A204.1 (cell line): ENCODE measurements around the gene NUCB1.

Experiments used
- FAIRE-seq: peaks from 2 replicates; lab custom pipeline; 2012; peaks lifted over from hg19 to GRCh38; lab: Jason Lieb, UNC

NUCB1 gene

DNA sequence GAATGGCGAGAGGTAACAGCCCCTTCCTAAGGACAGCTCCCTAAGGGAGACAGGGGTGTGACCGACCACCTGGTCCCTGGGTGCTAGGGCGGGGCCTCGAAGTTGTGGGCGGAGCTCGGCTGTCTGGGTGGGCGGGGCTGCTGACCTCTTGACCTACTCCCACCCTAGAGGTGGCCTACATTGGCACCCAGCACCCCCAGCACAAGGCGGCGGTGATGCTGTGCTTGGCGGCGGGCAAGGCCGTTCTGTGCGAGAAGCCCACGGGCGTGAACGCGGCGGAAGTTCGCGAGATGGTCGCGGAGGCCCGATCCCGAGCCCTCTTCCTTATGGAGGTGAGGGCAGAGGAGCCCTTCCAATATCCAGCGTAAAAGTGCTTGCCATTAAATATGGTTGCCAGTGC lies 35.8 kb downstream of the NUCB1 start:
- FAIRE-seq, result no peak

- no peak for FAIRE-seq
These were observed 38.1 kb downstream of the NUCB1 start for GRCh38 chr19:48938256-48938655.

DNA sequence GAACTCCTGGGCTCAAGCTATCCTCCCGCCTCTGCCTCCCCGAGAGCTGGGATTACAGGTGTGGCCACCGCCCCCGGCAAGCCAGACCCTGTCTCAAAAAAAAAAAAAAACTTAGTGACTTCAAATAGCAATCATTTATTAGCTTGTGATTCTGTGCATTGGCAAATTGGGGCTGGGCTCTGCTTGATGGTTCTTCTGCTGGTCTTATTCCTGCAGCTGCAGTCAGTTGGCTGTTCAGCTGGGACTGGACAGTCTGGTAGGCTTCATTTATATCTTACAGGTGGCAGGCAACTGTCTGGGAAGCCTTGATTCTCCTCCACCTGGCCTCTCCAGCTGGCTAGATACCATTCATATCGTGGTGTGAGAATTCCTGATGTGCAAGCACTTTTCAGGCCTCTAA lies 40.8 kb downstream of the NUCB1 start:
- no peak for FAIRE-seq

DNA sequence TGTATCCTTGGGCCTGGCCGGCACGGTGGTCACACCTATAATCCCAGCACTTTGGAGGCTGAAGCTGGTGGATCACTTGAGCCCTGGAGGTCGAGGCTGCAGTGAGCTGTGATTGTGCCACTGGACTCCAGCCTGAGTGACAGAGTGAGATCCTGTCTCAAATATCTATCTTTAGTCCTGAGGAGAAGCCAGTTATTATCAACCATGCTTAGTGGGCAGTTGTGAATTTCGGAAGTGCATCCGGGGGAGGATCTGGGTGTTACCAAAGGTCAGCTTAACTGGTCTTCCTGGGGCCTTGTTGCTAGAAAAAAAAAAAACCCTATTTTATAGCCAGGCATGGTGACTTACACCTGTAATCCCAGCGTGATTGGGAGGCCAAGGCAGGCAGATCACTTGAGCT lies 43.0 kb downstream of the NUCB1 start:
- FAIRE-seq, result no peak

GRCh38 chr19:48945415-48945814 lies 45.3 kb downstream of the NUCB1 start:
- no peak for FAIRE-seq

DNA sequence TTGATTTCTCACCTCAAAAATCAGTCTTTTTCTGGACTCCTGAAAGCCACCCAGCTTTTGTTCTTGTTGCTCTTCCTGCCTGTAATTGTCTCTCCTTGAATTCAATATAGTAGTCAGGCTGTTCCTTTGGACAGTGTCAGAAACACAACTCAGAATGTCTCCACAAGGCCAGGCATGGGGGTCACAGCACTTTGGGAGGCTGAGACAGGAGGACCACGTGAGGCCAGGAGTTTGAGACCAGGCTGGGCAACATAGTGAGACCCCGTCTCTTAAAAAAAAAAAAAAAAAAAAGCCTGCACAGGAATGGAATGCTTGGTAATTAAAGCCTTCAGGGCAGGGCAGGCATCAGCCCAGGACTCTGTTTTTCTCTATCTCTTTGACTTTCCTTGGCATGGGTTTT lies 45.7 kb downstream of the NUCB1 start:
- no peak for FAIRE-seq

DNA sequence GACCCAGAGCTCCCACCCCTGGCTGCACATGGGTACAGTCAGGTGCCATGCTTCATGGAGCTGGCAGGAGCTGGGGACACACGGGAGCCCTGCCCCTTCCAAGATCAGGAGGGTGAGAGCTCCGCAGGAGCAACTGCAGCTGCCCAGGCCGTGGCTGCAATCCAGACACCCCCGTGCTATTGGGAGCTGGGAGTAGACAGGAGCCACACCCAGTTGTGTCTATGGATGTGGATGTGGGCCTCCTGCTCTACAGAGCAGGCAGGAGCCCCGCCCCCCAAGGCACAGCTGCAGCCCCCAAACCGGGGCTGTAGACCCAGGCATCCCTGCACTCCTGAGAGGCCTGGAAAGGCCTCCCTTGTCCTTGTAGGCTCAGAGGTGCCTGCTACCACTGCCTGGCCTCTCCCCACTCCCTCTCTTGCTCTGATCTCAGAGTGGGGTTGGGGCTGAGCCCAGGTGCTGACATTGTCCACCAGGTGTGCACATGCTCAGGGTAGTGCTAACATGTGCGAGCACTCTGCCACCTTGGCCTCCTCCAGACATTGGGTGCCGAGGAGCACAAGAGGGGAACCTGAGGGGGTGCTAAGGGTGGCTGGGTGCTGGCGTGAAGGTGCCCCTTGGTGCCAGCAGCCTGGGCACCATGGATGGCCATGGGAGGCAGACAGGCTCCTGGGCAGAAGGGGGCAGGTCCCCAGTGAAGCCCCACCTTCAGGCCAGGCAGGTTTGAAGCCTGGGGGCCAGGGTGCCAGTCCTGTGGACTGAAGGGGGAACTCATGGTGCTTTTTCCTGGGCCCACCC lies 46.5 kb downstream of the NUCB1 start:
- no peak for FAIRE-seq

- no peak for FAIRE-seq
These were observed 47.1 kb downstream of the NUCB1 start for GRCh38 chr19:48947258-48947542.

DNA sequence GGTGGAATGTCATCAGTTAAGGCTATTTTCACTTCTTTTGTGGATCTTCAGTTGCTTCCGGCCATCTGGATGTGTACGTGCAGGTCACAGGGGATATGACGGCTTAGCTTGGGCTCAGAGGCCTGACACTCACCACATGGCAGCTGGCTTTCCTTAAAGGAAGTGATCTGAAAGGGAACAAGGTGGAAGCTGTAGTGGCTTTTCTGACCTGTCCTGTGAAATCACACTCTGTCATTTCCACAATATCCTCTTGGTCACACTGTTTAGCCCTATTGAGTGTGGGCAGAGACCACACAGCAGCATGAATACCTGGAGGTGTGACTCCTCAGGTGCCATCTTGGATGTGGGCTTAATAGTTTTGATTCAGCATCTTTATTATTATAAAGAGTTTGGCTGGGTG lies 50.0 kb downstream of the NUCB1 start:
- no peak for FAIRE-seq

DNA sequence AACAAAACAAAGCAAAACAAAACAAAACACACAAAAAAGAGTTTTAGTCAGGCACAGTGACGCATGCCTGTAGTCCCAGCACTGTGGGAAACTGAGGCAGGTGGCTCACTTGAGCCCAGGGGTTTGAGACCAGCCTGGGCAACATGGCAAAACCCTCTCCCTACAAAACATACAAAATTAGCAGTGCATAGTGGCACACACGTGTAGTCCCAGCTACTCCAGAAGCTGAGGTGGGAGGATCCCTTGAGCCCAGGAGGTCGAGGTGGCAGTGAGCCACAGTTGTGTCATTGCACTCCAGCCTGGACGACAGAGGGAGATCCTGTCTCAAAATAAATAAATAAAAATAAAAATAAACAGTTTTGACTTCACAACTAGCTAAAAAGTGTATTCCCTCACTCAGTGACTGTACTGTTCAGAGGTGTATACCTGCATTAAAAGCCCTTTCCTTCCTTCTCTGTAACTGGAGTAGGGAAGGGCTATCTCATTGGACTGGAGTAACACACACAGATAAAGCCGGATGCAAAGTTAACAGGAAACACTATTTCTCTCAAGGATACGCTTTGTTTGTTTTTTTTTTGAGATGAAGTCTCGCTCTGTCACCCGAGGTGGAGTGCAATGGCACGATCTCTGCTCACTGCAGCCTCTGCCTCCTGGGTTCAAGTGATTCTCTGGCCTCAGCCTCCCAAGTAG lies 50.9 kb downstream of the NUCB1 start:
- FAIRE-seq, result no peak

DNA sequence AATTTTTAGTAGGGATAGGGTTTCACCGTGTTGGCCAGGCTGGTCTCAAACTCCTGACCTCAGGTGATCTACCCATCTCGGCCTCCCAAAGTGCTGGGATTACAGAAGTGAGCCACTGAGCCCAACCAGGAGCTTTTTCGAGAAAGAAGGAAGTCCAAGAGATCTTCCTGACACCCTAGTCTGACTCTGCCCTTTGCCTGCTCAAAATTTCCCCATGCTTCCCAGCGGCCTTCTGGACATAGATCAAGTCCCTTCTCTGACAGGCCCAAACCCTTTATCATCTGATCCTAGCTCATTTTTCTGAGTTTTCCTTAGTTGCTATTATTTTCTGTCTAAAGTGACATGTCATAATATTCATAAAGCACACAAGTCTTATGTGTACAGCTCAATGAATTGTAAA lies 53.0 kb downstream of the NUCB1 start:
- no peak for FAIRE-seq

- no peak for FAIRE-seq
These were observed 54.0 kb downstream of the NUCB1 start for GRCh38 chr19:48953990-48954594.

GRCh38 chr19:48954595-48955307 lies 54.6 kb downstream of the NUCB1 start, which contains the start of gene BAX:
Gene BAX, plus strand, starts transcription at chr19:48954875. Its CDS starts 54 bp downstream, at chr19:48954929.
- no peak for FAIRE-seq

DNA sequence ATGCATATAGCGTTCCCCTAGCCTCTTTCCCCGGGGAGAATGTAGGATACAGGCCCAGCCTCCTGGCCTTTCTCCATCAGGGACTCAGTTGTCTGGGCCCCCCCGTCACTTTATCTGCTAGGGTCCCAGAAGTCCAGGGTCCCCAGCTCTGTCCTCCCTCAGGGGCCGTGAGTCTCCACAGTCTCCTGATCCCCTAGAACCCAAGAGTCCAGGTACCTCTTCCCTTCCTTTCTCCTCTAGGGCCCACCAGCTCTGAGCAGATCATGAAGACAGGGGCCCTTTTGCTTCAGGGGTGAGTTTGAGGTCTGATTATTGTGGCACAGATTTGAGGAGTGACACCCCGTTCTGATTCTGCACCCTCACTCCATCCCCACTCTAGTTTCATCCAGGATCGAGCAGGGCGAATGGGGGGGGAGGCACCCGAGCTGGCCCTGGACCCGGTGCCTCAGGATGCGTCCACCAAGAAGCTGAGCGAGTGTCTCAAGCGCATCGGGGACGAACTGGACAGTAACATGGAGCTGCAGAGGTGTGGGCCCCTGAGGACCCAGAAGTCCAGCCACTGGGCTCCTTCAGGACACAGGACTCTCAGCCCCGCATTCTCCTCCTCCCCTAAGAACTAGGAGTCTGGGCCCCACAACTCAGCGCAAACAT lies 55.3 kb downstream of the NUCB1 start:
- no peak for FAIRE-seq

GRCh38 chr19:48958006-48958405 lies 57.9 kb downstream of the NUCB1 start:
- no peak for FAIRE-seq

DNA sequence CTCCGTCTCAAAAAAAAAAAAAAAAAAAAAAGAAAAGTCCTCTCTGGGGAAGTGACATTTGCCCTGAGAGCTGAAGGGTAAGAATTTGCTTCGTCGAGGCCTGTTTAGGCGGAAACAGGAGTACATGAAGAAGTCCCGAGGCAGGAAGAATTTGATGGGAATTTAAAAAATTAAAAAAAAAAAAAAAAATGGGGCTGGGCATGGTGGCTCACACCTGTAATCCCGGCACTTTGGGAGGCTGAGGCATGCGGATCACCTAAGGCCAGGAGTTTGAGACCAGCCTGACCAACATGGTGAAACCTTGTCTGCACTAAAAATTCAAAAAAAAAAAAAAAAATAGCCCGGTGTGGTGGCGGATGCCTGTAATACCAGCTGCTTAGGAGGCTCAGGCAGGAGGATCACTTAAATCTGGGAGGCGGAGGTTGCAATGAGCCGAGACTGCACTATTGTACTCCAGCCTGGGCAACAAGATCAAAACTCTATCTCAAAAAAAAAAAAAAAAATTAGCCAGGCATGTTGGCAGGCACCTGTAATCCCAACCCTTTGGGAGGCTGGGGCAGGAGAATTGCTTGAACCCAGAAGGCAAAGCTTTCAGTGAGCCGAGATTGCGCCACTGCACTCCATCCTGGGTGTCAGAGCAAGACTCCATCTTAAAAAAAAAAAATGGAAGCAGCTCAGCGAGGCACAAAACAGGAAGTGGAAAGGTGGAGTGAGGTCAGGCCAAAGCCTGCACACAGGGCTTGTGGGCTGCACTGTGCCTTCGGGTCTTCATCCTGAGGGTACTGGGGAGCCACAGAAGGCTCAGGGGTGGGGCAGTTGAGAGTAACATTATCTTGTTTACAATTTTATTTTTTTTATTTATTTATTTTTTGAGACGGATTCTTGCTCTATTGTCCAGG lies 59.5 kb downstream of the NUCB1 start:
- no peak for FAIRE-seq

DNA sequence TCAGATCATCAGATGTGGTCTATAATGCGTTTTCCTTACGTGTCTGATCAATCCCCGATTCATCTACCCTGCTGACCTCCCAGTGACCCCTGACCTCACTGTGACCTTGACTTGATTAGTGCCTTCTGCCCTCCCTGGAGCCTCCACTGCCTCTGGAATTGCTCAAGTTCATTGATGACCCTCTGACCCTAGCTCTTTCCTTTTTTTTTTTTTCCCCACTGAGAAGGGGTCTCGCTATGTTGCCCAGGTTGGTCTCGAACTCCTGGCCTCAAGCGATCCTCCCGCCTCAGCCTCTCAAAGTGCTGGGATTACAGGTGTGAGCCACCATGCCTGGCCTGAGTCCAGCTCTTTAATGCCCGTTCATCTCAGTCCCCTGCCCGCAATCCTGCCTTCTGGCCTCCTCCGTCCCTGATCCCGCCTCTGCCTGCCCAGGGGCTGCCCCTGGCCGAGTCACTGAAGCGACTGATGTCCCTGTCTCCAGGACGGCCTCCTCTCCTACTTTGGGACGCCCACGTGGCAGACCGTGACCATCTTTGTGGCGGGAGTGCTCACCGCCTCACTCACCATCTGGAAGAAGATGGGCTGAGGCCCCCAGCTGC lies 61.0 kb downstream of the NUCB1 start:
- FAIRE-seq, result no peak

DNA sequence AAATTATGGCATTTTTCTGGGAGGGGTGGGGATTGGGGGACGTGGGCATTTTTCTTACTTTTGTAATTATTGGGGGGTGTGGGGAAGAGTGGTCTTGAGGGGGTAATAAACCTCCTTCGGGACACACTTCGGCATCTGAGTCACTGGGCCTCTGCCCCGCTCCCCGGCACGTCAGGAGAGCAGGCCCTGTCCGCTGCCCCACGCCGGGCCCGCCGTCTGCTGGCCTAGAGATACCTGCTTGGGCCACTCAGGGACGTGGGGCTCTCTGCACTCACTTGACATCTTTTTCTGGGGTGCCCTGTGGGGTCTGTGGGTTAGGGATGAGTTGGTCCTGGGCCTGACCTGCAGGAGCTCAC lies 61.5 kb downstream of the NUCB1 start:
- FAIRE-seq, result no peak

GRCh38 chr19:48962029-48962848 lies 62.1 kb downstream of the NUCB1 start:
- no peak for FAIRE-seq

DNA sequence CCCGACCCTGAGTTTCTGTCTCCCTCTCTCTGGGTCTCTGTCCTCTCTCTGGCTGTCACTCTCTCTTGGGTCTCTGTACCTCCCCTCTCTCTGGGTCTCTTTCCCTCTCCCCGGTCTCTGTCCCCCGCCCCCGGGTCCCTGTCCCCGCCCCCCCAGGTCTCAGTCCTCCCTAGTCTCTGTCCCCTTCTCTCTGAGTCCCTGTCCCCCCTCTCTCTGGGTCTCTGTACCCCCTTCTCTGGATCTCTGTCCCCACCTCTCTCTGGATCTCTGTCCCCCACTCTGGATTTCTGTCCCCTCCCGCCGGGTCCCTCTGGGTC lies 62.7 kb downstream of the NUCB1 start:
- FAIRE-seq, result no peak
